Activated CD4-positive, CD25-positive, alpha-beta regulatory T cell treated with anti-CD3 and anti-CD28 coated beads, Interleukin-2, amount 50 U/mL, for 24 hours (primary cell): ENCODE results near the gene MGMT.
A peak's percentile ranks its signal among the peaks of the same experiment; 100 is the strongest.

Source experiments
- ATAC-seq, 2 donors: fragments of 150-1000 bp; cut with Tn5 transposase; one replicate each; pipeline ENCODE4 v1.10.0; 2021; ENCODE audit warnings: mild to moderate bottlenecking in 1 of 2, moderate library complexity in 1 of 2

The MGMT gene

DNA sequence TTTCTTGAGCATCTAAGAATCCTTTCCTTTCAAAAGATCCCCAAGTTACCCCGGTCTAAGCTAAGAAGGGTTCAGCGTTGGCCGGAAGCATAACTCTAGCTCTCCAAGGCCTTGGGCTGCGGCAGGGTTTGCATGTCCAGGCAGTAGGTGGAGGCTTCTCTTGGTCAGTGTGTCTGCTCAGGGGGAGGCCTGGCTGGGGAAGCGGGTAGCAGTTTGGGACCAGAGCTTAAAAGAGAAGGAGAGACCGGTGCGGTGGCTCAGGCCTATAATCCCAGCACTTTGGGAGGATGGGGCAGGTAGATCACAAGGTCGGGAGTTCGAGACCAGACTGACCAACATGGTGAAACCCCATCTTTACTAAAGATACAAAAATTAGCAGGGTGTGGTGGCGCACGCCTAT, 226.3 kb downstream of the MGMT start:
- ATAC-seq = no peak

DNA sequence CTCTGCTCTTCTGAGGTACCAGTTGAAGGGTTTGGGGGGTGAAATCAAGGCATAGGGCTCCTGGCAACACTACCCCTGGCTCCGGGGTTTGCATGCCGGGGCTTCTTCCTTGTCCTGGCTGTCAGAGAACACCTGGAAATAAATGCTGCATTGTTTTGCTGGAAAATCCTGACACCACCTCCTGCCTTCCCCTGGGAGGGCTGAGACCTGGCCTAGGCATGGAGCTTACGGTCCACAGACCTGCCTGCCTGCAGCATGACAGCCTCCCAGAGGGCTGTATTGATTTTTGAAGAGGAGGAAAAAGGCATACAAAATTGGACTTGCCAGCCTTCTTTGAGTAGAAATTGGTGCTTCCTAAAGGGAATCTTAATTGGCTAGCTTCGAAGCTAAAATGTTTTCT, 227.1 kb downstream of the MGMT start:
- ATAC-seq = no peak

DNA sequence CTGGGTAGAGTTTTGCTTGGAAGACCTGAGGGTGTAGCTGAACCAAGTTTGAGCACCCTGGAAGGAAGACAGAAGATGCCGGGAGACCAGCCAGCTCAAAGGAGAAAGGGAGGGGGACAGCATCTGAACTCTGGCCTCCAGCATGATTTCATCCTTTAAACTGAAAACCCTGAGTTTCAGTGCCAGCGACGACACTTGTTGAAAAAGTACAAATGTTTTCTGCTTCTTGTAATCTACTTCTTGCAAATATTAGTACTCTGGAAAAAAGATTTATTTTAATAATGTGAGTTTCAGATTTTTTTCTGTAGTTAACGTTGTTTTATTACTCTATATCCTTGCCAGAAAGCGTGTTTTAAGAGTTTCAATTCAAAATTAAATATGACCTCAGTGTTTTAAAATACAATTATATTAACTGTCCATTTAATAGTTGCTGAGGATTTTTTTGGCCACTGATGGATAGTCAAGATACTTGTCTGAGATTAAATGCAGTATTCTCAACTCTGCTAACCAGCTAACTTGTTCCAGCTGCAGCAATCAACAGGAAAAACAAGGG, 227.7 kb downstream of the MGMT start:
- ATAC-seq = no peak

DNA sequence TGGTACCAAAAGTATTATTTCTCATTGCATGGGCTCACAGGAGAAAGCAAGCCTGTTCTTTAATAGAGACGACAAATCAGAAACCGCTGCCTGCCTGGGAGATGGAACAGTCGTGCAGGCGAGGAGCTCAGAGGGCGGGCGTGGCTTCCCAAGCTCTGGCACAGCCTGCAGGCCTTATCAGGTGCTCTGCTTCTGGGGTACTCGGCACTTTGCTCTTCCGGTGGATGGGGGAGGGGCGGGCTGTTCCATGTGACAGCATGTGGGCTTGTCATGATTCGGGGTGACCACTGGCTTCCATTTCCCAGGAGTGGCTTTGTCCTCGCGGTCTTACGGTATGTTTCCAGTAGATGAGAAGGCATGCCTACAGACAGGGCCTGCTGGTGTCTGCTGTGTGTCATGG, 228.6 kb downstream of the MGMT start:
- no peak for ATAC-seq

DNA sequence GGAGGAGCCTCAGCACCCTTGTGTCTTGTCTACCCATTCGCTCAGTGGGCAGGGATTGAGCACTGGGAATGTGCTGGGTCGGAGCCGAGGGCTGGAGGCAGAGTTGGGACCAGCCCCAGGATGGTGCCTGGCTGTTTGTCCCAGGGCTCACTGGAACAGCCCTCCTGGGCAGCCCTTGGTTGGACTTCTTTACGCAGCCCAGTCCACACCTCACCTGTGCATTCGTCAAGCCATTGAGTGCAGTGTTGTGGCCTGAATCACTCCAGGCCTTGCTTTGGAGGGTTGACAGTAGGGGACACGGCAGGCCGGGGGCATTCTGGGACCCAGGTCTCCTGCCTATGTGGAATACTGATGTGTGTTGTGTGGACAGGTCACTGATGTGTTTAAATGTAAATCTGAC, 229.6 kb downstream of the MGMT start:
- ATAC-seq = no peak

DNA sequence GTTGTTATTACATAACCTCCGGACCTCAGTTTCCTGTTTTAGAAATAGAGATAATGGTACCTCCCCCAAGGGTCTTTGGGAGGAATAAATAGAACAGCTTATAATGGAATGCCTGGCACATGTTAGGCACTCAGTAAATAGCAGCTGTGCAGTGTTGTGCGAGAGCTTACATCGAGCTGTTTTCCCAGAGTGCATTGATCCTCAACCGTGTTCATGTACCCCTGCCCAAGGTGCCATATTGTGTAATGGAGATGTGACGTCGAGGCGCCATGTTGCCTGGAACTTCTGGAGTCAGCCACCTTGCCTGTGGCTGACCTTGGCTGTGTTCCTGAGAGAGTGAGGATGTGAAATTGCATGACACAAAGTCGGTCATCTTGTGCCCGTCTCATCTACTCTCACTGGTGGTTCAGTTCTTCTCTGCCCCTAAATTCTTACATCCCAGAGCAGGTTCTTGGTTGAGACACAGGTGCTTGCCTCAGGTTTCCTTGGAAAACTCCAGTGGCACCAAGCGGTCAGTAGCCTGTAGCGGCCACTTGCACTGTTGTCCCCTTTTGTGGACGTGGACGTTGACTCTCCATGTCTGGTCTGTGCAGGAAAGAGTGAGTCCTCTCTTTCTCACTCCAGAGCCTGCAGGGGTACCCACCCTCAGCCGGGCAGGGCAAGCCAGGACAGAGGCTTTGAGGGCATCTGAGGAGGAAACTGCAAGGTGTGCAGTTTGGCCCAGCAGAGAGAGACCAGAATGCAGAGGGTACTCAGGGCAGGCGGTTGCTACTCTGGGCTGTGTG, 230.6 kb downstream of the MGMT start:
- no peak for ATAC-seq

DNA sequence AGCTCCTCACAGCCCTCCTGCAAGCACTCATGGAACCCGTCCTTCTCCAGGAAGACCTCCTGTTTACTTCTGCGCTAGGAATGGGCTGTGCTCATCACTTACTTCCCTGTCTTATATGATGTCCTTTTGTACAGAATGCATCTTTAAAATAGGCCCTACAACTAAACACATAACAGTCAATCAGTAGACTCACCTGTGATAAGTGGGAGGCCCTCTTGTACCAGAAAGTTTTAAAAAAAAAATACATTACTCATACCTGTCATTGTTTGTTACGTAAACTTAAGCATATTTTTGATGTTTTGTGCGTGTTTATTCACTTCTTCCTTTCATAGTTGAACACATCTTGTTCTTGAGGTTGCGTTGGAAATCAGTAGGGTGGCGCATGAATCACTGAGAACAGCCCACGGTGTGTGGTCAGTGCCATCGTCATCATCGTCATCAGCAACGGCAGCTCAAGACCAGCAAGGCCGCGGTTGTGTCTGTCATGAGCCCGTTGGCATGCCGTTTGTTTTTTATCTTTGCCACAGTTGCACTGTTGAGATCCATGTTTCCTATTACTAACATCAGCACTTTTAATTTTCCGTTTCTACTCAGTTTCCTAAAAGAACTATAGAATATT, 232.8 kb downstream of the MGMT start:
- ATAC-seq = no peak

DNA sequence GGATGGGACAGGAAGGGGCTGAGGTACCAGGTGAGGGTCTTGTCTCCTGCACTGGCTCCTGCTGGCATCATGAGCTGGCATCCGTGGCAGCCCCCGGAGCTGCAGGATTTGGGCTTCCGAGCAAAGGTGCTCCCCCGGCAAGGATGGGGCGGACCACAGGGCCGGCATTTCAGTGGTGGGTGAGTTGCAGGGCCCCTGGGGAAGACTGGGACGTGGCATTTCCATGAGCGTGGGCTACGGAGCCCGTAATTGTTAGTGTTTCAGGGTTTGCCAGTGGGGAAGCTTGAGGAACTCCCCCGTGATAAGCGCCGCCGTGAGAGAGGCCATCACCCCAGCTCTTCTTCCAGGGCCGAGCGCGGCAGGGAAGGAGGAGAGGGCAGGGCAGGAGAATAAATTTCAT, 235.6 kb downstream of the MGMT start:
- ATAC-seq = no peak

DNA sequence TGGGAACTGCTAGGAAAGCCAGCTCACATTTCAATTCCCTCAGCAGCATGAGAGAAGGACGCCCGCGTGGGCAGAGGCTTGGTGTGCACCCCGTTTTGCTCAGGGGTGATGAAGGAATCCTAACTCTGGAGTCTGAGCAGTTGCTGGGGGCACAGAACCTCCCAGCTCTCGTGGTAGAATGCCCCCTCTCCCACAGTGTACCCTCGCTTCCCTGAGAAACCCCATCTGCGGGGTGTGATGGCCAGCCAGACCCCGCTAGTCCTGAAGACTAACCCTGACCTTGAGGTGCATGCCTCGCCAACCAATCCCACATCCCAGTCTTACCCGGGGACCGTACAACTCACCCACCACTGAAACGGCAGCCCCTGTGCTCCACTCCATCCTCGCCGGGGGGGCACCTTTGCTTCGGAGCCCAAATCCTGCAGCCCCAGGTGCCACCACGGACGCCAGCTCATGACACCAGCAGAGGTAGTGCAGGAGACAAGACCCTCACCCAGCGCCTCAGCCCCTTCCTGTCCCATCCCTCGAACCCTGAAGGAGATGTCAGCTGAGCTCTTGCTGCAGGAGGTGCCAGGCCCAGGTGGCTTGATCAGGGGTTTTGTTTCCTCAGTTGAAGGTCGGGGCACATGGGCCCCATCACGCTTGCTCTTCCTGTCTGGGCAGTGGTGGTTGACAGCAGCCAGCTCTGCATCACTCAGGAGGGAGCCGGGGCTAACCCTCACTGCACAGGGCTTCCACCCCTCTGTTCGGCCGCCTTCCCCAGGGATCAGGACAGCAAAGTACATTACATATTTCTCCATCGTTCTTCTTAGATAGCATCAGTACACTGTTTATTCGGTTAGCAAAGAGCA, 236.5 kb downstream of the MGMT start:
- ATAC-seq = no peak

DNA sequence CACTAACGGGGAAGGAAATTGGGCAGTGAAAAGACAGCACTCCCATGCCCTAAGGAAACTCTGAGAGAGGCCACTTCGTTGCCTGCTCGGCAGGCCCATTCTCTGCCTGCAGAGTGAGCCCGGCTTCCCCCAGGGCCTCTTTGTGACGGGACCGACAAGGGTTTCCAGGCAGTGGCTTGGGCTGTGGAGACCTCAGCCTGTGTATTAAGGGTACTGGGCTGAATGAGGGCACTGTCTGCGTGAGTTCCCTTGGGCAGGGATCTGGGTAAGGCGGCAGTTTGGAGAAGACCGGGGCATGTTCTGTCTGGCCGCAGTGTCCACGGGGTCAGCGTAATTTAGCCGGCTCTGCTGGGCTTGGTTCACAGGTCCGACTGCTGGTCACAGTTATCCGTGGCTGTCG, 237.2 kb downstream of the MGMT start:
- ATAC-seq = no peak

DNA sequence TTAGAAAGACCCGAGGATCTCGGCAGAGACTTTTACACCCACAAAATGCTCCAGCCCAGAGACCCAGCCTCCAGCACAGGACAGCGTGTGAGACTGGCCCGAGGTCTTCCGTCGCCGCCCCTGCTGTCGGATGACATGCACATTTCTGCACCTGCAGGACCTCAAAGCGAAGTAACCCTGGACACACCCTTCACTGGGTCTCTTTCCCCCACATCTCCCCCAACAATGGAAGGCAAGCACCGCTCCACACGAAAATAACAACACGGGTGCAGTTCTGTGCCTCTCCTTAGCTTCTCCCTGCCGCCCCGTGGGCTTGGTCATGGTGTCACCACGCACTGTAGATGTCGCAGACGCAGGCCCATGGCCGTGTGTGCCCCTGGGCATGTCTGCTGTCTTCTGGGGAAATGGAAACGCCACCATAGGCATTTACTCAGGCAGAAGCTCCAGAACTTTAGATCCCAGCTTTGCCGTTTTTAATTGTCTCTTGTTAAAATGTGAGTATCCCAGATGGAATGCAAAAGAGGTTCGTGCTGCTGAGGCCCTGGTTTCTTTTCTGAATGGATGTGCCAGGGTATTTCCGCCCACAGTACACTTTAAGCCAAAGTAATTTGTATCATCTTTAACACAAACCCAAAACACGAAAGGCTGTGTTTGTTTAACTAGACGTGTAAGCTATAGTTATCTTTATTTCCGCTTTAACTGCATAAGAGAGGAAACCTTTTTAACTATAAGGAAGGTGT, 237.9 kb downstream of the MGMT start:
- ATAC-seq = no peak

DNA sequence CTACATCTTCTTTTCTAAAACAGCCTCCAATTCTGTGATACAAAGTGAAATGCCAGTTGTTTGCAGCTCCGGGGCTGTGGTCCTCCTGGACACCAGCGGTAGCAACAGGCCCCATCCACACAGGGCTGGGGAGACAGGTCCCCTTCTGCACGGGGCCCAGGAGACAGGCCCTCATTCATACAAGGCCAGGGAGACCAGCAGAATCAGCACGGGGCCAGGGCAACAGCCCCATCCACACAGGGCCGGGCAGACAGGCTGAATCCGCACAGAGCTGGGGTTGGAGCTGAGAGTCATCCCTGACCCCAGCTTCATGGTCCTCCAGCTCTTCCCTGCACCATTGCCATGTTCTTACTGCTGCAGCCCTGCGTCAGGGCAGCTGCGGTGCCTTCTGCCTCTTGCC, 238.6 kb downstream of the MGMT start:
- no peak for ATAC-seq

DNA sequence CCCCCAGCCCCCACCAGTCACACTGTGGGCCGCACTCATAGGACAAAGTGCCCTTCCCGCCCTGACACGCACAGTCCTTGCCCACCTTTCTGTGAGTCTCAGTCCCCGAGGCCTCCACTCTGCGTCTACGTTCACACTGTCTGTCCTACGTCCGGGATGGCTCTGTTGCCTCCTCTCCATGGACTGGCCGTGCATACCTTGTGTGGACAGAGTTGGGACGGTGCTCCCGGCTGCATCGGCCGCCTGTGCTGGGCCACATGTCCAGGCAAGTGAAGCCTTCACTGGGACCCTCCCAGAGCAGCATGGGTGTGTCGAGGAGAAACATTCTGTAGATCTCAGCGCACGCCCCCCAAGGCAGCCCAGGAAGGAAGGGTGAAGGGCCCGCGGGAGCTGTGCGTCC, 239.0 kb downstream of the MGMT start:
- no peak for ATAC-seq

DNA sequence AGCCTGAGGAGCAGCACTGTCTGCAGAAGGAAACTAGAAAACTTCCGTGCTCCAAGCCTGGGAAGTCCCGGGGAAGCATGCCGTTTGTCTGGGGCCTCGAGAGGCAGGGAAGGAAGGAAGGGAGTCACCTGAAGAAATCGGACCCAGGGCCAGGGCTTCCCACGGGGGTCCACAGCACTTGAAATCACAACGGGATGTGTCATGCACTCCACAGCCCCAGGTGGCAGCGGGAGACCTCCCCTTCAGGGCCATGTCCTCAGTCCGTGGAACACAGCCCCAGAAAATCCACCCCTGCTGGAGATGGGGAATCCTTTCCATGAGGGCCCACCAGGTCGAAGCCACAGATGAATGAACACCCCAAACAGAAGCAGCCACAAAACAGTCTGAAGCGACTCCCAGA, 239.5 kb downstream of the MGMT start:
- no peak for ATAC-seq

DNA sequence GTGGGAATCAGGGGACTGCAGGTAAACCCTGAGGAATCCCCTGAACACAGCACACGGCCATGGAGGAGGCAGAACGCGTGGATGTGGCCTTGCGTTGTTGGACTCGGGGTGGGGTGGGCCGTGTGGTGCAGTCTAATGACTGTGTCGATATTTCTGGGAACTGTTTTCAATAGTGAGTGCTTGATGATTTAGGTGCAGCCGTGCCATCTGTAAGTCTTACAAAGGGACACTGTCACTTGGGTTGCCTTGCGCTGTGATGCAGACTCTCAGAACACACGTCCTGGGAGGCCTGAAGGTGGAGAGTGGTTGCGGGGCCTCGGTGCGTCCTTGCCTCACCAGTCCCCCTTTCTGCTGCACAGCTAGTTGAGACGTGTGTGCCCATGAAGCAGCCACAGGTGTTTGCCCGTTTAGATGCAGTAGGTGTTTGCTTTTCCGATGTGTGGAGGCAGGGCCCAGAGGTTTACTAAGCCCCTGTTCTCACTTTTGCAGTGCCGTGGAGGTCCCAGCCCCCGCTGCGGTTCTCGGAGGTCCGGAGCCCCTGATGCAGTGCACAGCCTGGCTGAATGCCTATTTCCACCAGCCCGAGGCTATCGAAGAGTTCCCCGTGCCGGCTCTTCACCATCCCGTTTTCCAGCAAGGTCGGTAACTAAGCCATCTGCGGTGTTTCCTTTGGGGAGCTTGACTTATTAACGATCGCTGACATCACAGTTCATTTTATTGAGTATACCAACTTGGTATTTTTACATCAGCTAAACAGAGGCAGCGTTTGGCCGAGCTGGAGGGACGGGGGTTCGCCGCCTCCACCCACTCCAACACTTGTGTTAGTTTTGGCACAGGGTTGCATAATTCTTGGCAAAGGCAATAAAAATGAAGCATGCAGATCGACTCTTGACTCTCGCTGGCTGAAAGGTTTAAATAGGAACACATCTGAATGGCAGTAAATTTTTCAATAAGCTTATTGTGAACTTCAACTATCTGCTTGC, 240.7 kb downstream of the MGMT start:
- ATAC-seq = no peak

DNA sequence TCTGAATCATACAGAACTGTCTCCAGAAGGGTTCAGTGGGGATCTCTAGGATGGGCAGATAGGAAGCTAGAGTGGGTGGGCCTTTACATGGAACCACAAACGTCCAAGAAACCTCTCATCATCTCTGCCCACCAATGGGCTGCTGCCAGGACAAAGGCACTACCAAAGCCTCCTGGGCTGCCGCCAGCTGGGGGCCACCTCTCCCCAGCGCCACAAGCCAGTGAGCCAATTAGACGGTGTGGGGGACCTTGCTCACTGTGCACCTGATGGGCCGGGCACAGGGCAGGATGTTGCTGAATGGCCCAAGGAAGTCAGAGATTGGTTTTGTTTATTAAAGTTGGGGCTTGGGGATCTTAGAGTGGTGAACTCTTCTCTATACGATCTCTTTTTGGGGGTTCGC, 242.1 kb downstream of the MGMT start:
- no peak for ATAC-seq

DNA sequence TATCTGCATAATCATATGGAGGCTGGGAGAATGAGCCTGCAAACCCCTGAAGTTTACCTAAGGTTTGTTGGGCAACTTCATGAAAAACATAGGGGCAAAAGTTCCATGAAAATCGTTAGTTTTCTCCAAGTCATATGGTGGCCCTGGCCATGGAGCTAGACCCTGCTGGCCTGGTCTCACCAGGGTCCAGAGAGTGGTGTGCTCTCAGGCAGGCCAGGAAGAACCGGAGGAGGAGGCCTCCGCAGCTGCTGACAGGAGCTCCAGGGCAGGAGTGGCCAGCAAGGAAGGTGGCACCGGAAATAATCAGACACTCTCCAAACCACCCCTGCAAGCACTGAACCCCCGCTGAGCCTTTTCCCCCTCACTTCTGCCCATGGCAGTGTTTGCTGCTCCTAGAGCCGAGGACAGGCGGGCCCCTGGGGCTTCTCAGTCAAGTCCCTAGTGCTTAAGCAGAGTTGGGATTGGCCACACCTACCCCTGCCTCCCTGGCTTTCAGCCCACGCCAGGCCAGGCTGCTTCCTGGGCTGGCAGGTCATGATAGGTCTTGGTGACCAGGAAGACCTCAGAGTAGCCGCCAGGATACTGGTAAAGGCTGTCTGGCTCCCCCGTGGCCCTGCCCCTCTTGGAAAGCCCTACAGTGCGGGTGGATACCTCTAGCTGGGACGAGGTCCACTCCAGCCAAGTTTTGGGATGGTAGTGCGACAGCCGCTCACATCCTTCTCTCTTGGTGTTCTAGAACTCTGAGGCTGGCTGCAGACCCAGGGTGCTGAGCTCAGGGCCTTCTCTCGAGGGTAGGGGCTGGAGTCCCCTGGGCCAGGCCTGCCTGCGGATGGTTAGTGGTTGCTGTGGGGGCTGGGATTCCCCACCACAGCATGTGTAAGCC, 242.8 kb downstream of the MGMT start:
- ATAC-seq = peak in 1 of 2 donors; percentile 28

DNA sequence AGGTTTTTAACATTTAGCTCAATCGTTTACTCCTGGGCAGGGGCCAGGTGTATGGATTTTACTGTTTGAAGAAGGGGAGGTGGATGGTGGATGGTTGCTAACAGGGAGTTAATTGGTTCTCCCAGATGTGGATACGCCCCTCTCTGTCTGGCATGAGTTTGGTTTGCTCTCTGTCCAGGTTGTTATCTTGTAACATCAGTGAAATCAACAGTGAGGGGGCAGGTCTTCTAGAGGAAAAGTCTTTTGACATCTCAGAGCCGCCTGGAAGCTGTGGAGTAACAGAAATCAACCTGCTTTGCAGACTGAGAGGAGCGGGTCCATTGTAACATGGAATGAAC, 243.4 kb downstream of the MGMT start:
- ATAC-seq = no peak

DNA sequence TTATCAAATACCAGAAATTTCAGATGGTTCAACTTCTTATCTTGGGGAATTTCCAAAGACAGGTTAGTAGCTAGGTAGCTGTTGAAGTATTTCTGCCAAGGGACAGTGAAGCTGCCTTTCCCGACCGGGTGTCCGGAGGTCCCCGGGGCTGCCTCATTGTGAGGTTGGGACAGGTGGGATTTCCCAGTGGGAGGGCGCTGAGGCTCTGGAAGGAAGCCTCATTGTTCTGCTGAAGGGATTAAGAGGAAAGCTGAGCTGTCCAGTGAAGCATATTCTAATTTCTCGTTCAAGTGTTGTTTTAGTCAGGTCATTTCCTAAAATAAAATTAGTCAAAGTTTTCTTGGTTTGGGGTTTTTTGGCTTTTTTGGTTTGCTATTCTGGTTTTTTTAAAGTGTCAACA, 244.2 kb downstream of the MGMT start:
- no peak for ATAC-seq

DNA sequence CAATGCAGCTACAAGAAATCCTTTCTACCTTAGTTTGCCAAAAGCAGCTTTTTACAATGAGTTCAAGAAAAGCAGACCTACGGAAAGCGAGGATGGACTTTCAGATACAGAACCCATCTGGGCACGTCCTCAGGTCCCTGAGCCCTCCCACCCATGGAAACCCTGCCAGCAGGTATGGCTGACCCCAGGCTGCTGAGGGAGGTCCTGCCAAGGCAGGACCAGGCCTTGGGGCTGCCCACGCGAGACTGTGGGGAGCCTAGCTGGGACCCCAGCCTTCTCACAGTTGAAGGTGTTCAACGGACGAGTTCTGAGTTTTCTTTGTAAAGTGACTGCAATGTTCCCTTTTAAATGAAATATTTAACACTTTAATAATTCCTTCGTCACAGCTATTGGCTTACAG, 245.0 kb downstream of the MGMT start:
- ATAC-seq = no peak
